Keratinocyte (primary cell): ENCODE measurements around the gene STK16.

Experiments used
- CTCF ChIP-seq, 3 experiments: IDR thresholded peaks in 1 of 3; conservative IDR thresholded peaks in 1 of 3; optimal IDR thresholded peaks in 1 of 3; 2 replicates in 2 of 3; 3 replicates in 1 of 3; pipeline versions ENCODE3 to v1.5.1; 2011; ENCODE audit warnings: low read length in 3 of 3, mild to moderate bottlenecking in 3 of 3, moderate library complexity in 2 of 3, control low read depth in 1 of 3, inconsistent platforms in 1 of 3; ENCODE audit not compliant: insufficient read depth in 2 of 3; ENCODE audit errors: extremely low read depth in 1 of 3
- EZH2 ChIP-seq: IDR thresholded peaks from one replicate; pipeline ENCODE4 v1.6.1; 2012; ENCODE audit warnings: inconsistent platforms, mild to moderate bottlenecking, low read length, moderate library complexity

- no peak for TF ChIP-seq CTCF (optimal IDR thresholded peaks at IDR 0.05 in 1 of 3, IDR thresholded peaks at IDR 0.05 in 1 of 3, conservative IDR thresholded peaks at IDR 0.05 in 1 of 3; ENCODE audit: extremely low read depth in 1 of 3, insufficient read depth in 2 of 3, low read length in 3 of 3)
- TF ChIP-seq EZH2 = no peak
Observed at GRCh38 chr2:219197388-219197787, 47.9 kb upstream of the STK16 start.
